WTC11 (cell line): ENCODE measurements around the gene TLCD3B. TPM values are rescaled to one million over a fixed set of nuclear protein-coding genes. Genes with fewer than 3 reads are reported as not detected.
"Not testable (repeated sequence)": the region's sequence is repeated elsewhere in the genome, so short reads cannot be mapped to it uniquely, and the experiment has no call there.

ENCODE experiments used
- ATAC-seq: fragments of 200-7000 bp; cut with Tn5 transposase; 2 replicates; pipeline ENCODE4 v1.10.0; 2021; ENCODE audit warnings: mild to moderate bottlenecking, moderate library complexity
- CTCF ChIA-PET: fragments of 300-600 bp; sonication (Branson Sonifier 250); formaldehyde crosslinking; loops from one replicate; lab custom pipeline; 2021; ENCODE audit warnings: antibody characterized with exemption; lab: Charles Lee
- POLR2A ChIA-PET: fragments of 350-600 bp; sonication (Branson Sonifier 250); formaldehyde crosslinking; loops from one replicate; lab custom pipeline; 2021; ENCODE audit warnings: antibody characterized with exemption; lab: Charles Lee
- DNase-seq: peaks from one replicate; pipeline ENCODE4 v3.0.0; 2021; ENCODE audit warnings: low spot score
- H3K27ac Mint-ChIP-seq: 2 replicates; pipeline ENCODE4 v1.8.0; 2021; ENCODE audit warnings: mixed read lengths
- H3K27me3 Mint-ChIP-seq: 2 replicates; pipeline ENCODE4 v1.8.0; 2021; ENCODE audit warnings: low read depth, mild to moderate bottlenecking, moderate library complexity, mixed read lengths
- H3K36me3 Mint-ChIP-seq: 2 replicates; pipeline ENCODE4 v1.8.0; 2021; ENCODE audit warnings: mixed read lengths
- H3K4me1 Mint-ChIP-seq: 2 replicates; pipeline ENCODE4 v1.8.0; 2022; ENCODE audit warnings: mixed read lengths
- H3K4me3 Mint-ChIP-seq: 2 replicates; pipeline ENCODE4 v1.8.0; 2021; ENCODE audit warnings: mild to moderate bottlenecking, moderate library complexity, mixed read lengths
- H3K9me3 Mint-ChIP-seq: 2 replicates; pipeline ENCODE4 v1.8.0; 2021; ENCODE audit warnings: mixed read lengths
- ATF6 ChIP-seq: sonication (generic); formaldehyde crosslinking; IDR thresholded peaks from 2 replicates; pipeline ENCODE4 v1.8.1; 2023; ENCODE audit warnings: mild to moderate bottlenecking, missing genetic modification reagents
- CREB1 ChIP-seq: sonication (generic); formaldehyde crosslinking; IDR thresholded peaks from 2 replicates; pipeline ENCODE4 v1.8.0; 2023; ENCODE audit warnings: mild to moderate bottlenecking, missing genetic modification reagents
- CTCF ChIP-seq: fragments of 200-600 bp; IDR thresholded peaks from 2 replicates; pipeline ENCODE4 v1.8.0; 2022; ENCODE audit warnings: antibody characterized with exemption
- ESRRA ChIP-seq: sonication (generic); formaldehyde crosslinking; IDR thresholded peaks from 2 replicates; pipeline ENCODE4 v1.8.1; 2022; ENCODE audit warnings: mild to moderate bottlenecking, missing genetic modification reagents, borderline replicate concordance
- GABPB1 ChIP-seq: sonication (generic); formaldehyde crosslinking; IDR thresholded peaks from 2 replicates; pipeline ENCODE4 v1.8.1; 2023; ENCODE audit warnings: mild to moderate bottlenecking, missing genetic modification reagents
- JUN ChIP-seq: sonication (generic); formaldehyde crosslinking; IDR thresholded peaks from 2 replicates; pipeline ENCODE4 v1.8.0; 2023; ENCODE audit warnings: mild to moderate bottlenecking, missing genetic modification reagents
- MLX ChIP-seq: sonication (generic); formaldehyde crosslinking; IDR thresholded peaks from 2 replicates; pipeline ENCODE4 v1.8.1; 2023; ENCODE audit warnings: mild to moderate bottlenecking, missing genetic modification reagents, moderate library complexity
- MXD4 ChIP-seq: fragments of 250-450 bp; sonication (Bioruptor Pico); IDR thresholded peaks from 2 replicates; pipeline ENCODE4 v1.8.0; 2021; ENCODE audit warnings: mild to moderate bottlenecking, moderate library complexity, borderline replicate concordance
- OVOL2 ChIP-seq: fragments of 250-450 bp; sonication (Bioruptor Pico); IDR thresholded peaks from 2 replicates; pipeline ENCODE4 v1.9.0; 2021; ENCODE audit warnings: mild to moderate bottlenecking, borderline replicate concordance
- PREB ChIP-seq: sonication (generic); formaldehyde crosslinking; IDR thresholded peaks from 2 replicates; pipeline ENCODE4 v1.8.1; 2022; ENCODE audit warnings: mild to moderate bottlenecking, missing genetic modification reagents, moderate library complexity, borderline replicate concordance
- RORB ChIP-seq: fragments of 250-450 bp; sonication (Bioruptor Pico); IDR thresholded peaks from 2 replicates; pipeline ENCODE4 v1.9.0; 2021; ENCODE audit warnings: mild to moderate bottlenecking
- SMAD4 ChIP-seq: sonication (generic); formaldehyde crosslinking; IDR thresholded peaks from 2 replicates; pipeline ENCODE4 v1.8.0; 2022; ENCODE audit warnings: mild to moderate bottlenecking, missing genetic modification reagents
- SP1 ChIP-seq: sonication (generic); formaldehyde crosslinking; conservative IDR thresholded peaks from 2 replicates; pipeline ENCODE4 v1.8.1; 2022; ENCODE audit warnings: missing genetic modification reagents
- ZBTB43 ChIP-seq: sonication (generic); formaldehyde crosslinking; IDR thresholded peaks from 2 replicates; pipeline ENCODE4 v1.8.1; 2023; ENCODE audit warnings: mild to moderate bottlenecking, missing genetic modification reagents
- ZNF138 ChIP-seq: sonication (generic); formaldehyde crosslinking; conservative IDR thresholded peaks from 2 replicates; pipeline ENCODE4 v1.8.1; 2022; ENCODE audit warnings: mild to moderate bottlenecking, moderate library complexity, missing genetic modification reagents
- ZNF232 ChIP-seq: sonication (generic); formaldehyde crosslinking; IDR thresholded peaks from 2 replicates; pipeline ENCODE4 v1.8.0; 2022; ENCODE audit warnings: mild to moderate bottlenecking, missing genetic modification reagents
- ZNF263 ChIP-seq: sonication (generic); formaldehyde crosslinking; IDR thresholded peaks from 2 replicates; pipeline ENCODE4 v1.8.1; 2022; ENCODE audit warnings: low read depth, mild to moderate bottlenecking, moderate library complexity, missing genetic modification reagents
- ZNF425 ChIP-seq: fragments of 250-450 bp; sonication (Bioruptor Pico); conservative IDR thresholded peaks from 2 replicates; pipeline ENCODE4 v1.9.0; 2021; ENCODE audit warnings: mild to moderate bottlenecking
- ZNF512 ChIP-seq: sonication (generic); formaldehyde crosslinking; IDR thresholded peaks from 2 replicates; pipeline ENCODE4 v1.8.1; 2022; ENCODE audit warnings: missing genetic modification reagents, borderline replicate concordance
- total RNA-seq: library from RNA; stranded (reverse); gene quantifications from 3 replicates; pipeline ENCODE4 v1.2.3, GENCODE V29; 2021

Gene TLCD3B
- total RNA-seq, 1 experiment from 2014 or later: 28.1 TPM

GRCh38 chr16:30046178-30046577, 15.1 kb upstream of the TLCD3B start (continued):
- TF ChIP-seq ZNF232 (CRISPR knock-in tag): no peak

GRCh38 chr16:30041841-30042240, 10.8 kb upstream of the TLCD3B start:
- Mint-ChIP-seq H3K4me1 (no peaks in the 10 kb centered on the region), H3K9me3 (no peaks in the 10 kb centered on the region), H3K36me3 (no peaks in the 10 kb centered on the region), H3K27me3 (peaks cover 32% of the 10 kb centered on the region), H3K4me3 (no peak overlapping the region), H3K27ac (no peak overlapping the region)
- ChIA-PET POLR2A (interaction anchor here (0.6 to 0.7 kb wide), 2 partner anchors 18 to 1205 kb away, joined by 3 read pairs; no protein-coding TSS in a partner anchor), CTCF (interaction anchor here (0.7 to 4.6 kb wide), 6 partner anchors 10 to 341 kb away, joined by 3 to 31 read pairs (median 4); partner anchors contain the start of genes TBX6 and TLCD3B)
- TF ChIP-seq OVOL2 (CRISPR knock-in tag): no peak
- no peak for TF ChIP-seq MXD4
- no peak for TF ChIP-seq SMAD4 (CRISPR knock-in tag)
- TF ChIP-seq ZNF138 (CRISPR knock-in tag): no peak
- no peak for DNase-seq
- no peak for ATAC-seq

GRCh38 chr16:30040690-30041089, 9.6 kb upstream of the TLCD3B start:
- H3K36me3 Mint-ChIP-seq, ATAC-seq, H3K4me1 Mint-ChIP-seq, DNase-seq, H3K9me3 Mint-ChIP-seq, POLR2A ChIA-PET, H3K27ac Mint-ChIP-seq, H3K4me3 Mint-ChIP-seq: not testable (repeated sequence)
- CTCF ChIA-PET: interaction anchor here (0.6 to 4.6 kb wide), 6 partner anchors 9 to 909 kb away, joined by 3 to 31 read pairs (median 4); partner anchors contain the start of genes TBX6 and TLCD3B
- peaks cover 38% of the 10 kb centered on the region for H3K27me3 Mint-ChIP-seq

GRCh38 chr16:30040221-30040620, 9.2 kb upstream of the TLCD3B start:
- Mint-ChIP-seq H3K9me3 (peaks cover 4% of the 10 kb centered on the region; the same call in 1 of the 2 replicates), H3K36me3 (no peaks in the 10 kb centered on the region), H3K27ac (no peak overlapping the region), H3K27me3 (peaks cover 43% of the 10 kb centered on the region), H3K4me3 (no peak overlapping the region), H3K4me1 (no peaks in the 10 kb centered on the region)
- no peak for ATAC-seq
- POLR2A ChIA-PET: no interaction called here
- no peak for DNase-seq
- CTCF ChIA-PET: interaction anchor here (1.1 kb wide), 1 partner anchor 15 kb away, joined by 6 read pairs; no protein-coding TSS in a partner anchor
- TF ChIP-seq PREB (no peak), RORB (no peak), JUN (CRISPR knock-in tag) (no peak), MLX (CRISPR knock-in tag) (no peak), CTCF (no peak), ATF6 (CRISPR knock-in tag) (no peak), CREB1 (CRISPR knock-in tag) (no peak), ESRRA (CRISPR knock-in tag) (no peak), ZNF425 (no peak), SP1 (CRISPR knock-in tag) (no peak), ZNF263 (CRISPR knock-in tag) (no peak), GABPB1 (CRISPR knock-in tag) (no peak), ZNF512 (no peak), ZBTB43 (CRISPR knock-in tag) (no peak), OVOL2 (CRISPR knock-in tag) (no peak)
